WTC11 (cell line): ENCODE measurements around the gene CD300LD.

Experiments used
- AFF4 ChIP-seq: sonication (generic); formaldehyde crosslinking; IDR thresholded peaks from 2 replicates; pipeline ENCODE4 v1.8.1; 2023; ENCODE audit warnings: mild to moderate bottlenecking, missing genetic modification reagents, borderline replicate concordance
- ATF1 ChIP-seq: sonication (generic); formaldehyde crosslinking; IDR thresholded peaks from 2 replicates; pipeline ENCODE4 v1.8.1; 2023; ENCODE audit warnings: mild to moderate bottlenecking, moderate library complexity, missing genetic modification reagents
- FOXP4 ChIP-seq: sonication (generic); formaldehyde crosslinking; IDR thresholded peaks from 2 replicates; pipeline ENCODE4 v1.8.0; 2022; ENCODE audit warnings: mild to moderate bottlenecking, missing genetic modification reagents
- NFE2L1 ChIP-seq: sonication (generic); formaldehyde crosslinking; IDR thresholded peaks from 2 replicates; pipeline ENCODE4 v1.8.1; 2023; ENCODE audit warnings: missing genetic modification reagents
- OVOL2 ChIP-seq: fragments of 250-450 bp; sonication (Bioruptor Pico); IDR thresholded peaks from 2 replicates; pipeline ENCODE4 v1.9.0; 2021; ENCODE audit warnings: mild to moderate bottlenecking, borderline replicate concordance
- TCF7 ChIP-seq: sonication (generic); formaldehyde crosslinking; IDR thresholded peaks from 2 replicates; pipeline ENCODE4 v1.8.0; 2022; ENCODE audit warnings: mild to moderate bottlenecking, low read depth, missing genetic modification reagents, moderate library complexity
- USF2 ChIP-seq: sonication (generic); formaldehyde crosslinking; IDR thresholded peaks from 2 replicates; pipeline ENCODE4 v1.8.1; 2023; ENCODE audit warnings: mild to moderate bottlenecking, missing genetic modification reagents, moderate library complexity
- ZNF416 ChIP-seq: fragments of 250-450 bp; sonication (Bioruptor Pico); IDR thresholded peaks from 2 replicates; pipeline ENCODE4 v1.9.0; 2021; ENCODE audit warnings: mild to moderate bottlenecking, inconsistent platforms
- TF ChIP-seq, protein P1 (sequence below): fragments of 200-600 bp; IDR thresholded peaks from 2 replicates; pipeline ENCODE4 v1.8.0; 2022; ENCODE audit warnings: antibody characterized with exemption
- TF ChIP-seq, protein P2 (sequence below): sonication (generic); formaldehyde crosslinking; conservative IDR thresholded peaks from 2 replicates; pipeline ENCODE4 v1.8.1; 2022; ENCODE audit warnings: mild to moderate bottlenecking, missing genetic modification reagents
- TF ChIP-seq, protein P3 (sequence below): sonication (generic); formaldehyde crosslinking; IDR thresholded peaks from 2 replicates; pipeline ENCODE4 v1.8.1; 2022; ENCODE audit warnings: low read depth, mild to moderate bottlenecking, moderate library complexity, missing genetic modification reagents, borderline replicate concordance

GRCh38 chr17:74582633-74583032, 9.4 kb downstream of the CD300LD start:
- TF ChIP-seq, protein P1, sequence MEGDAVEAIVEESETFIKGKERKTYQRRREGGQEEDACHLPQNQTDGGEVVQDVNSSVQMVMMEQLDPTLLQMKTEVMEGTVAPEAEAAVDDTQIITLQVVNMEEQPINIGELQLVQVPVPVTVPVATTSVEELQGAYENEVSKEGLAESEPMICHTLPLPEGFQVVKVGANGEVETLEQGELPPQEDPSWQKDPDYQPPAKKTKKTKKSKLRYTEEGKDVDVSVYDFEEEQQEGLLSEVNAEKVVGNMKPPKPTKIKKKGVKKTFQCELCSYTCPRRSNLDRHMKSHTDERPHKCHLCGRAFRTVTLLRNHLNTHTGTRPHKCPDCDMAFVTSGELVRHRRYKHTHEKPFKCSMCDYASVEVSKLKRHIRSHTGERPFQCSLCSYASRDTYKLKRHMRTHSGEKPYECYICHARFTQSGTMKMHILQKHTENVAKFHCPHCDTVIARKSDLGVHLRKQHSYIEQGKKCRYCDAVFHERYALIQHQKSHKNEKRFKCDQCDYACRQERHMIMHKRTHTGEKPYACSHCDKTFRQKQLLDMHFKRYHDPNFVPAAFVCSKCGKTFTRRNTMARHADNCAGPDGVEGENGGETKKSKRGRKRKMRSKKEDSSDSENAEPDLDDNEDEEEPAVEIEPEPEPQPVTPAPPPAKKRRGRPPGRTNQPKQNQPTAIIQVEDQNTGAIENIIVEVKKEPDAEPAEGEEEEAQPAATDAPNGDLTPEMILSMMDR, result no peak
- TF ChIP-seq OVOL2 (CRISPR knock-in tag) (no peak), AFF4 (CRISPR knock-in tag) (no peak), ZNF416 (no peak), FOXP4 (no peak), USF2 (CRISPR knock-in tag) (no peak), NFE2L1 (CRISPR knock-in tag) (no peak), ATF1 (CRISPR knock-in tag) (no peak), TCF7 (CRISPR knock-in tag) (no peak)
- TF ChIP-seq, protein P2, sequence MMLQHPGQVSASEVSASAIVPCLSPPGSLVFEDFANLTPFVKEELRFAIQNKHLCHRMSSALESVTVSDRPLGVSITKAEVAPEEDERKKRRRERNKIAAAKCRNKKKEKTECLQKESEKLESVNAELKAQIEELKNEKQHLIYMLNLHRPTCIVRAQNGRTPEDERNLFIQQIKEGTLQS (CRISPR knock-in tag), result no peak
- TF ChIP-seq, protein P3, sequence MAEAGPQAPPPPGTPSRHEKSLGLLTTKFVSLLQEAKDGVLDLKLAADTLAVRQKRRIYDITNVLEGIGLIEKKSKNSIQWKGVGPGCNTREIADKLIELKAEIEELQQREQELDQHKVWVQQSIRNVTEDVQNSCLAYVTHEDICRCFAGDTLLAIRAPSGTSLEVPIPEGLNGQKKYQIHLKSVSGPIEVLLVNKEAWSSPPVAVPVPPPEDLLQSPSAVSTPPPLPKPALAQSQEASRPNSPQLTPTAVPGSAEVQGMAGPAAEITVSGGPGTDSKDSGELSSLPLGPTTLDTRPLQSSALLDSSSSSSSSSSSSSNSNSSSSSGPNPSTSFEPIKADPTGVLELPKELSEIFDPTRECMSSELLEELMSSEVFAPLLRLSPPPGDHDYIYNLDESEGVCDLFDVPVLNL, result no peak
